Fibroblast of villous mesenchyme (primary cell): Measurements from ENCODE around the gene RNFT2. TPM values are rescaled to one million over a fixed set of nuclear protein-coding genes. Genes with fewer than 3 reads are reported as not detected.

ENCODE experiments used
- DNase-seq: peaks from one replicate; pipeline ENCODE4 v3.0.0-alpha.2; 2010; ENCODE audit warnings: low read depth
- H3K4me3 ChIP-seq: 2 replicates; pipeline ENCODE4 v1.5.1; 2011; ENCODE audit warnings: low read depth, mild to moderate bottlenecking, low read length
- total RNA-seq: library from RNA; depleted of rRNA; stranded (reverse); fragments of >200 nt; gene quantifications from 2 replicates; pipeline ENCODE4 v1.2.3, GENCODE V29; 2012
- TF ChIP-seq, protein P1 (sequence below): IDR thresholded peaks from 2 replicates; pipeline ENCODE4 v1.5.1; 2012; ENCODE audit warnings: low read depth, mild to moderate bottlenecking, low read length; ENCODE audit not compliant: insufficient read depth

The RNFT2 gene
- total RNA-seq, 1 donor: 7.3 TPM

DNA sequence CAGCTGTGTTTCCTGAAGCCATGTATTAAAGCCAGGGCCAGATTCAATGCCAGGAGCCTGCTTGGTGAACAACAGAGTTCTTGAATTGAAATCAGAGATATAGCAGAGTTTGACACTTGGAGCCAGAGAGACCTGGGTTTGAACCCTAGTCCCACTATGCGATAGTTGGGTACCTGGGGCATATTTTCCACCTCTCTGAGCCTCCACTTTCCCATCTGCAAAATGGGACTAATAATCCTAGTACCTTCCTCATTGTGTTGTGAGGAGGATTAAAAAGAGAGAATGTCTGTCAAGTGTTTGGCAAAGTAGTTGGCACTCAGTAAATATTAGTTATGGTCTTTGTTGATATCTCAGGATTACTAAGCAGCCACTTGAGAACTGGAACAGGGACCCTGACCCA lies 149.1 kb downstream of the RNFT2 start:
- DNase-seq: no peak
- TF ChIP-seq, protein P1, sequence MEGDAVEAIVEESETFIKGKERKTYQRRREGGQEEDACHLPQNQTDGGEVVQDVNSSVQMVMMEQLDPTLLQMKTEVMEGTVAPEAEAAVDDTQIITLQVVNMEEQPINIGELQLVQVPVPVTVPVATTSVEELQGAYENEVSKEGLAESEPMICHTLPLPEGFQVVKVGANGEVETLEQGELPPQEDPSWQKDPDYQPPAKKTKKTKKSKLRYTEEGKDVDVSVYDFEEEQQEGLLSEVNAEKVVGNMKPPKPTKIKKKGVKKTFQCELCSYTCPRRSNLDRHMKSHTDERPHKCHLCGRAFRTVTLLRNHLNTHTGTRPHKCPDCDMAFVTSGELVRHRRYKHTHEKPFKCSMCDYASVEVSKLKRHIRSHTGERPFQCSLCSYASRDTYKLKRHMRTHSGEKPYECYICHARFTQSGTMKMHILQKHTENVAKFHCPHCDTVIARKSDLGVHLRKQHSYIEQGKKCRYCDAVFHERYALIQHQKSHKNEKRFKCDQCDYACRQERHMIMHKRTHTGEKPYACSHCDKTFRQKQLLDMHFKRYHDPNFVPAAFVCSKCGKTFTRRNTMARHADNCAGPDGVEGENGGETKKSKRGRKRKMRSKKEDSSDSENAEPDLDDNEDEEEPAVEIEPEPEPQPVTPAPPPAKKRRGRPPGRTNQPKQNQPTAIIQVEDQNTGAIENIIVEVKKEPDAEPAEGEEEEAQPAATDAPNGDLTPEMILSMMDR: no peak
- no peak overlapping the region for H3K4me3 ChIP-seq

DNA sequence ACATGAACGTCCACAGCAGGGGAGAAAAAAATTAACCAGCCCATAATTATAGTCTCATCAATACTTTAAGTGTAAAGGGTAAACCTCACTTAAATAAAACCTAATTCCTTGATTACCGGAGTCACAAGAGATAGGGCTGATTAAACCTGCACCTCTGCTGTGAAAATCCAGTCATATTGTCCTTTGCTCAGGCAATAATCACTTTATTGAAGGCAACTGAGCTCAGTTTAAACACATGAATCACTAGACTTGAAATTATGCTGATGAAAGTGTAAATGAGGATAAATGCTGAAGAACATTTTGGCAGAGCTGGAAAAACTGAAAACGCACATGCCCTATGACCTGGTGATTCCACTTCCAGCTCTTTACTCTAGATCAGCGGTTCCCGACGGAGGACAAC lies 149.8 kb downstream of the RNFT2 start:
- TF ChIP-seq, protein P1: no peak
- H3K4me3 ChIP-seq: no peak overlapping the region
- DNase-seq: no peak

GRCh38 chr12:116890330-116890729 lies 152.2 kb downstream of the RNFT2 start:
- TF ChIP-seq, protein P1: no peak
- no peak overlapping the region for H3K4me3 ChIP-seq
- no peak for DNase-seq

DNA sequence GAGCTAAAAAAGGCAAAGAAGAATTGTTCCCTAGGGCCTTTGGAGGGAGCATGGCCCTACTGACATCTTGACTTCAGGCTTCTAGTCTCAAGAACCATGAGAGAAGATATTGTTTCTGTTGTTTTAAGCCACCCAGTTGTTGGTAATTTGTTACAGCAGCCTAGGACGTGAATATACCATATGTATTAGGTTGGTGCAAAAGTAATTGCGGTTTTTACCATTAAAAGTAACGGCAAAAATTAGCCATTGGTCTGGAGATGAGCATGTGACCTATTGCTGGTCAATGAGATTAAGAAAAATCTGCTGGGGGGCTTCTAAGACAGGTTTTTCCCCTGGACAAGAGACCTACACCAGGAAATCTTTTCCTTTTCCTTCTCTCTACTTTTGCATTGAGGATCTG lies 152.9 kb downstream of the RNFT2 start:
- no peak for DNase-seq
- no peak overlapping the region for H3K4me3 ChIP-seq
- TF ChIP-seq, protein P1: no peak

DNA sequence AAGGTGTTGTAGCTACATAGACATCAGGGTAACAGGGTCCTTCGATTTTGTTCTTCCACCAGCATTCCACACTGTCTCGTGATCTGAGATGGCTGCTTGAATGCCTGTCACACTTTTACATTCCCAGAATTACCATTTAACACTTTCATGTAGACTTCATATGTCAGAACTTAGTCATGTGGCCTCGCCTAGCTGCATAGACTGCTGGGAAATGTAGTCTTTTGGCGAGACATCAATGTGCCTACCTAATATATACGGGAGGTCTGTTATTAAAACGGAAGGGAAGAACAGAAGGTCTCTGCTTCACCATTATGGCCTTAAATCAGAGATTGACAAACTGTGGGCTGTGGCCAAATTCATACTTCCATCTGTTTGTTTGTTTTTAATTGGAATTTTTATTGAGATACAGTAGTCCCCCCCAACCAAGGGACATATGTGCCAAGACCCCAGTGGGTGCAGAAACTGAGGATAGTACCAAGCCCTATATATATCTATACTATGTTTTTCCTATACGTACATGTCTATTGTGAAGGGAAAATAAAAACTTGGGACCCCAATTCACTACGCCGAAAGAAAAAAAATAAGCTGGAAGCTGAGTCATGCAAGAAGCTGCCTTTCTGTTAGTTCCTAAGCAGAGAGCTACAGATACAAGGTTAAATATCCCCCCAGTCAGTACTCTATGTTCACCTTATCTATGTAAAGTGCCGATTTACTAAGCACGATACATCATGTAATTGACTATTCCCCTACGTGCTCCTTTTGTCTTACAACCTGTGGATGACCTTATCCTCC lies 154.4 kb downstream of the RNFT2 start:
- H3K4me3 ChIP-seq: no peak overlapping the region
- TF ChIP-seq, protein P1: no peak
- DNase-seq: no peak

DNA sequence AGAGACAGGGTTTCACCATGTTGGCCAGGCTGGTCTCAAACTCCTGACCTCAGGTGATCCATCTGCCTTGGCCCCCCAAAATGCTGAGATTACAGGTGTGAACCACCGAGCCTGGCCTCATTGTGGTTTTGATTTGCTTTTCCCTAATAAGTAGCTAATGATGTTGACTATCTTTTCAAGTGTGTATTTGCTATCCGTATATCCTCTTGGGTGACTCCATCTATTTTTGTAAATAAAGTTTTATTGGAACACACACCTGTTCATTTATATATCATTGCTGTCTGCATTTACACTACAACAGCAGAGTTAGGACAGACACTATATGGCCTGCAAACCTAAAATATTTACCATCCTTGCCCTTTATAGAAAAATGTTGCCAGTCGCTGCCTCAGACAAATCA lies 156.8 kb downstream of the RNFT2 start:
- no peak for DNase-seq
- H3K4me3 ChIP-seq: no peak overlapping the region
- TF ChIP-seq, protein P1: no peak
